Measurements from ENCODE around the gene SEC24B.

Gene SEC24B

GRCh38 chr4:109432203-109432602 is 1.4 kb upstream of the SEC24B start:
- Histone ChIP-seq H3K9ac (ENCODE audit: low read depth, low read length, poor library complexity) (no peak overlapping the region), H2AK5ac (ENCODE audit: low read depth, low read length) (no peak overlapping the region), H3K27me3 (ENCODE audit: control insufficient read depth in 3 of 3, insufficient read depth in 3 of 3, low read depth in 1 of 3, low read length in 3 of 3) (no peaks in the 10 kb centered on the region), H3K4me1 (ENCODE audit: control insufficient read depth in 2 of 2, insufficient read depth in 1 of 2, low read depth in 1 of 2, low read length in 2 of 2) (peaks cover 7 to 17% of the 10 kb centered on the region in 2 donors), H2BK120ac (ENCODE audit: low read depth, low read length) (no peak overlapping the region), H3K4ac (ENCODE audit: low read length) (no peak overlapping the region), H2BK15ac (ENCODE audit: low read length) (no peak overlapping the region), H3K36me3 (replicated peaks in 1 of 2; ENCODE audit: control insufficient read depth in 2 of 2, insufficient read depth in 2 of 2, low read length in 2 of 2) (peaks cover 0 to 37% of the 10 kb centered on the region in 2 donors), H2AFZ (ENCODE audit: low read length) (peak overlapping the region; percentile 95), H3K9me3 (replicated peaks in 1 of 2; ENCODE audit: control insufficient read depth in 2 of 2, insufficient read depth in 1 of 2, low read depth in 1 of 2, low read length in 2 of 2) (no peaks in the 10 kb centered on the region), H2BK12ac (ENCODE audit: low read length) (no peak overlapping the region), H3K27ac (replicated peaks; ENCODE audit: low read length) (no peak overlapping the region), H3K23ac (ENCODE audit: low read depth, low read length, poor library complexity) (no peak overlapping the region), H3K14ac (ENCODE audit: low read length) (no peak overlapping the region), H3K4me2 (ENCODE audit: insufficient read depth, low read length, poor library complexity, severe bottlenecking) (no peak overlapping the region), H4K91ac (ENCODE audit: low read depth, low read length, poor library complexity) (no peak overlapping the region), H4K8ac (ENCODE audit: low read depth, low read length) (no peak overlapping the region), H2BK5ac (ENCODE audit: low read length) (no peak overlapping the region), H3K18ac (ENCODE audit: low read length) (no peak overlapping the region), H3K4me3 (ENCODE audit: low read length in 2 of 2) (peak overlapping the region in 1 of 2 donors; percentile 78), H3K79me1 (ENCODE audit: low read depth, low read length) (peaks cover 4% of the 10 kb centered on the region)
- no peak for DNase-seq (ENCODE audit: low spot score)
- no CpG with 5 or more reads among the region's 1 CpG for WGBS, 2 donors (ENCODE audit: extremely low coverage in 2 of 2, insufficient read length in 2 of 2, insufficient replicate concordance in 1 of 2)

GRCh38 chr4:109432696-109433095 is 919 bp upstream of the SEC24B start:
- H4K8ac ChIP-seq (ENCODE audit: low read depth, low read length), result no peak overlapping the region
- H3K9ac ChIP-seq (ENCODE audit: low read depth, low read length, poor library complexity), result no peak overlapping the region
- H3K27me3 ChIP-seq (ENCODE audit: control insufficient read depth in 3 of 3, insufficient read depth in 3 of 3, low read depth in 1 of 3, low read length in 3 of 3), result no peaks in the 10 kb centered on the region
- H2AK5ac ChIP-seq (ENCODE audit: low read depth, low read length), result no peak overlapping the region
- no CpG with 5 or more reads among the region's 3 CpGs for WGBS, 2 donors (ENCODE audit: extremely low coverage in 2 of 2, insufficient read length in 2 of 2, insufficient replicate concordance in 1 of 2)
- no peak overlapping the region for H2BK15ac ChIP-seq (ENCODE audit: low read length)
- no peaks in the 10 kb centered on the region for H3K9me3 ChIP-seq (replicated peaks in 1 of 2; ENCODE audit: control insufficient read depth in 2 of 2, insufficient read depth in 1 of 2, low read depth in 1 of 2, low read length in 2 of 2)
- H3K4ac ChIP-seq (ENCODE audit: low read length), result no peak overlapping the region
- H3K4me2 ChIP-seq (ENCODE audit: insufficient read depth, low read length, poor library complexity, severe bottlenecking), result peak overlapping the region; percentile 34
- no peak overlapping the region for H2BK120ac ChIP-seq (ENCODE audit: low read depth, low read length)
- peaks cover 4% of the 10 kb centered on the region for H3K79me1 ChIP-seq (ENCODE audit: low read depth, low read length)
- no peak overlapping the region for H2BK5ac ChIP-seq (ENCODE audit: low read length)
- no peak overlapping the region for H3K23ac ChIP-seq (ENCODE audit: low read depth, low read length, poor library complexity)
- no peak for DNase-seq (ENCODE audit: low spot score)
- no peak overlapping the region for H2BK12ac ChIP-seq (ENCODE audit: low read length)
- H3K18ac ChIP-seq (ENCODE audit: low read length), result no peak overlapping the region
- no peak overlapping the region for H4K91ac ChIP-seq (ENCODE audit: low read depth, low read length, poor library complexity)
- peaks cover 7 to 17% of the 10 kb centered on the region in 2 donors for H3K4me1 ChIP-seq (ENCODE audit: control insufficient read depth in 2 of 2, insufficient read depth in 1 of 2, low read depth in 1 of 2, low read length in 2 of 2)
- peak overlapping the region in 1 of 2 donors; percentile 78 for H3K4me3 ChIP-seq (ENCODE audit: low read length in 2 of 2)
- H3K14ac ChIP-seq (ENCODE audit: low read length), result no peak overlapping the region
- no peak overlapping the region for H3K27ac ChIP-seq (replicated peaks; ENCODE audit: low read length)
- peak overlapping the region; percentile 95 for H2AFZ ChIP-seq (ENCODE audit: low read length)
- peaks cover 0 to 37% of the 10 kb centered on the region in 2 donors for H3K36me3 ChIP-seq (replicated peaks in 1 of 2; ENCODE audit: control insufficient read depth in 2 of 2, insufficient read depth in 2 of 2, low read length in 2 of 2)

- no peak overlapping the region for H2BK12ac ChIP-seq (ENCODE audit: low read length)
- H2AFZ ChIP-seq (ENCODE audit: low read length), result peak overlapping the region; percentile 95
- H3K27ac ChIP-seq (replicated peaks; ENCODE audit: low read length), result no peak overlapping the region
- no peaks in the 10 kb centered on the region for H3K27me3 ChIP-seq (ENCODE audit: control insufficient read depth in 3 of 3, insufficient read depth in 3 of 3, low read depth in 1 of 3, low read length in 3 of 3)
- peak overlapping the region; percentile 66 for H3K23ac ChIP-seq (ENCODE audit: low read depth, low read length, poor library complexity)
- DNase-seq (ENCODE audit: low spot score), result peak; percentile 14
- H3K9ac ChIP-seq (ENCODE audit: low read depth, low read length, poor library complexity), result peak overlapping the region; percentile 90
- peak overlapping the region; percentile 90 for H3K4me2 ChIP-seq (ENCODE audit: insufficient read depth, low read length, poor library complexity, severe bottlenecking)
- no CpG with 5 or more reads among the region's 70 CpGs for WGBS, 2 donors (ENCODE audit: extremely low coverage in 2 of 2, insufficient read length in 2 of 2, insufficient replicate concordance in 1 of 2)
- peaks cover 4% of the 10 kb centered on the region for H3K79me1 ChIP-seq (ENCODE audit: low read depth, low read length)
- H3K4me1 ChIP-seq (ENCODE audit: control insufficient read depth in 2 of 2, insufficient read depth in 1 of 2, low read depth in 1 of 2, low read length in 2 of 2), result peaks cover 7 to 17% of the 10 kb centered on the region in 2 donors
- no peak overlapping the region for H4K91ac ChIP-seq (ENCODE audit: low read depth, low read length, poor library complexity)
- peak overlapping the region; percentile 89 for H2BK5ac ChIP-seq (ENCODE audit: low read length)
- no peak overlapping the region for H3K4ac ChIP-seq (ENCODE audit: low read length)
- H2AK5ac ChIP-seq (ENCODE audit: low read depth, low read length), result no peak overlapping the region
- H3K4me3 ChIP-seq (ENCODE audit: low read length in 2 of 2), result peak overlapping the region; percentile 78 to 84
- no peak overlapping the region for H4K8ac ChIP-seq (ENCODE audit: low read depth, low read length)
- H2BK15ac ChIP-seq (ENCODE audit: low read length), result peak overlapping the region; percentile 55
- no peaks in the 10 kb centered on the region for H3K9me3 ChIP-seq (replicated peaks in 1 of 2; ENCODE audit: control insufficient read depth in 2 of 2, insufficient read depth in 1 of 2, low read depth in 1 of 2, low read length in 2 of 2)
- H2BK120ac ChIP-seq (ENCODE audit: low read depth, low read length), result no peak overlapping the region
- H3K18ac ChIP-seq (ENCODE audit: low read length), result peak overlapping the region; percentile 100
- peak overlapping the region; percentile 87 for H3K14ac ChIP-seq (ENCODE audit: low read length)
- peaks cover 0 to 26% of the 10 kb centered on the region in 2 donors for H3K36me3 ChIP-seq (replicated peaks in 1 of 2; ENCODE audit: control insufficient read depth in 2 of 2, insufficient read depth in 2 of 2, low read length in 2 of 2)
These were observed 674 bp downstream of the SEC24B start for GRCh38 chr4:109434007-109434971.

GRCh38 chr4:109435635-109436034 is 2.0 kb downstream of the SEC24B start:
- Histone ChIP-seq H2BK5ac (ENCODE audit: low read length) (no peak overlapping the region), H3K27me3 (ENCODE audit: control insufficient read depth in 3 of 3, insufficient read depth in 3 of 3, low read depth in 1 of 3, low read length in 3 of 3) (no peaks in the 10 kb centered on the region), H3K14ac (ENCODE audit: low read length) (no peak overlapping the region), H3K9me3 (replicated peaks in 1 of 2; ENCODE audit: control insufficient read depth in 2 of 2, insufficient read depth in 1 of 2, low read depth in 1 of 2, low read length in 2 of 2) (no peaks in the 10 kb centered on the region), H3K4ac (ENCODE audit: low read length) (no peak overlapping the region), H3K79me1 (ENCODE audit: low read depth, low read length) (peaks cover 4% of the 10 kb centered on the region), H3K23ac (ENCODE audit: low read depth, low read length, poor library complexity) (no peak overlapping the region), H3K18ac (ENCODE audit: low read length) (no peak overlapping the region), H4K8ac (ENCODE audit: low read depth, low read length) (no peak overlapping the region), H3K4me2 (ENCODE audit: insufficient read depth, low read length, poor library complexity, severe bottlenecking) (peak overlapping the region; percentile 13), H2AK5ac (ENCODE audit: low read depth, low read length) (no peak overlapping the region), H3K36me3 (replicated peaks in 1 of 2; ENCODE audit: control insufficient read depth in 2 of 2, insufficient read depth in 2 of 2, low read length in 2 of 2) (peaks cover 0 to 13% of the 10 kb centered on the region in 2 donors), H2BK12ac (ENCODE audit: low read length) (no peak overlapping the region), H4K91ac (ENCODE audit: low read depth, low read length, poor library complexity) (no peak overlapping the region), H2BK120ac (ENCODE audit: low read depth, low read length) (no peak overlapping the region), H2BK15ac (ENCODE audit: low read length) (no peak overlapping the region), H3K9ac (ENCODE audit: low read depth, low read length, poor library complexity) (no peak overlapping the region), H3K4me3 (ENCODE audit: low read length in 2 of 2) (peak overlapping the region in 1 of 2 donors; percentile 16), H3K27ac (replicated peaks; ENCODE audit: low read length) (no peak overlapping the region), H2AFZ (ENCODE audit: low read length) (no peak overlapping the region), H3K4me1 (ENCODE audit: control insufficient read depth in 2 of 2, insufficient read depth in 1 of 2, low read depth in 1 of 2, low read length in 2 of 2) (peaks cover 7 to 17% of the 10 kb centered on the region in 2 donors)
- WGBS, 2 donors (ENCODE audit: extremely low coverage in 2 of 2, insufficient read length in 2 of 2, insufficient replicate concordance in 1 of 2), result no CpG with 5 or more reads among the region's 3 CpGs
- no peak for DNase-seq (ENCODE audit: low spot score)
